Erythroblast (primary cell): ENCODE results near the gene CCDC192.

Experiments
- GATA1 ChIP-seq: IDR thresholded peaks from 2 replicates; pipeline ENCODE4 v1.6.1; 2011; ENCODE audit warnings: low read depth, mild to moderate bottlenecking, control low read depth, low read length, moderate library complexity
- POLR2A ChIP-seq: IDR thresholded peaks from 2 replicates; pipeline ENCODE4 v1.6.1; 2011; ENCODE audit warnings: mild to moderate bottlenecking, low read length

GRCh38 chr5:127826011-127826410 is 122.8 kb downstream of the CCDC192 start:
- no peak for TF ChIP-seq POLR2A
- no peak for TF ChIP-seq GATA1
